Loucy (cell line): Measurements from ENCODE around the gene CIB4.

Experiments used
- H2AFZ ChIP-seq: fragments of 200-600 bp; sonication (generic); 2 replicates; pipeline ENCODE4 v1.6.0; 2016; ENCODE audit warnings: antibody characterized with exemption, mild to moderate bottlenecking, low read length, moderate library complexity
- H3F3A ChIP-seq: fragments of 200-600 bp; 2 replicates; pipeline ENCODE4 v1.6.0; 2016; ENCODE audit warnings: antibody characterized with exemption, low read depth, mild to moderate bottlenecking
- H3K27me3 ChIP-seq: fragments of 200-600 bp; sonication (generic); 2 replicates; pipeline ENCODE4 v1.6.1; 2014; ENCODE audit warnings: low read length, mild to moderate bottlenecking; ENCODE audit not compliant: insufficient read depth, poor library complexity, severe bottlenecking
- H3K36me3 ChIP-seq: fragments of 200-600 bp; sonication (generic); 2 replicates; pipeline ENCODE4 v1.6.1; 2016; ENCODE audit warnings: low read length; ENCODE audit not compliant: insufficient read depth
- H3K4me1 ChIP-seq: fragments of 200-600 bp; sonication (generic); 2 replicates; pipeline ENCODE4 v1.5.1; 2014; ENCODE audit warnings: low read length, mild to moderate bottlenecking; ENCODE audit not compliant: insufficient read depth, poor library complexity, severe bottlenecking
- H3K4me2 ChIP-seq: fragments of 200-600 bp; sonication (generic); 2 replicates; pipeline ENCODE4 v1.6.0; 2014; ENCODE audit warnings: antibody characterized with exemption, low read length, low read depth, mild to moderate bottlenecking; ENCODE audit not compliant: poor library complexity, severe bottlenecking
- H3K4me3 ChIP-seq: fragments of 200-600 bp; sonication (generic); 2 replicates; pipeline ENCODE4 v1.5.1; 2014; ENCODE audit warnings: low read length, mild to moderate bottlenecking, mixed read lengths; ENCODE audit not compliant: poor library complexity, severe bottlenecking
- H3K79me2 ChIP-seq: fragments of 200-600 bp; sonication (generic); 2 replicates; pipeline ENCODE4 v1.6.1; 2014; ENCODE audit warnings: low read length; ENCODE audit not compliant: insufficient read depth
- H3K9ac ChIP-seq: fragments of 200-600 bp; sonication (generic); 2 replicates; pipeline ENCODE4 v1.6.0; 2014; ENCODE audit warnings: mild to moderate bottlenecking, low read depth, low read length, moderate library complexity; ENCODE audit not compliant: poor library complexity, severe bottlenecking
- H3K9me2 ChIP-seq: fragments of 200-600 bp; sonication (generic); replicated peaks from 2 replicates; pipeline ENCODE4 v1.6.1; 2016; ENCODE audit warnings: low read depth, low read length, mixed read lengths
- H3K9me3 ChIP-seq: fragments of 200-600 bp; sonication (generic); 2 replicates; pipeline ENCODE4 v1.6.1; 2014; ENCODE audit warnings: mild to moderate bottlenecking, antibody characterized with exemption, low read length, low read depth; ENCODE audit not compliant: insufficient read depth
- H4K20me1 ChIP-seq: fragments of 200-600 bp; sonication (generic); 2 replicates; pipeline ENCODE4 v1.6.0; 2014; ENCODE audit warnings: antibody characterized with exemption, low read length, mild to moderate bottlenecking; ENCODE audit not compliant: insufficient read depth, poor library complexity, severe bottlenecking
- CTCF ChIP-seq: fragments of 200-600 bp; sonication (generic); conservative IDR thresholded peaks from 2 replicates; pipeline ENCODE4 v1.5.1; 2014; ENCODE audit warnings: mild to moderate bottlenecking, antibody characterized with exemption, low read length
- EZH2phosphoT487 ChIP-seq: fragments of 200-600 bp; IDR thresholded peaks from 2 replicates; pipeline ENCODE4 v1.6.1; 2018; ENCODE audit warnings: antibody characterized with exemption, mild to moderate bottlenecking, moderate library complexity, borderline replicate concordance

CIB4 gene

GRCh38 chr2:26598996-26599373, 42.2 kb downstream of the CIB4 start:
- no peak overlapping the region for H3K4me3 ChIP-seq

GRCh38 chr2:26598336-26598995, 42.7 kb downstream of the CIB4 start:
- Histone ChIP-seq H3K9ac (no peak overlapping the region), H3K9me2 (no peaks in the 10 kb centered on the region), H3K36me3 (no peaks in the 10 kb centered on the region), H3K4me3 (no peak overlapping the region), H2AFZ (peak overlapping the region; percentile 77), H3K9me3 (no peaks in the 10 kb centered on the region), H3K27me3 (no peaks in the 10 kb centered on the region), H3K4me1 (peaks cover 18% of the 10 kb centered on the region), H3K79me2 (no peaks in the 10 kb centered on the region), H4K20me1 (no peaks in the 10 kb centered on the region), H3F3A (no peaks in the 10 kb centered on the region), H3K4me2 (peak overlapping the region; percentile 33)
- TF ChIP-seq EZH2phosphoT487 = no peak
- TF ChIP-seq CTCF = no peak

More at GRCh38 chr2:26598996-26599373, 42.2 kb downstream of the CIB4 start:
- H3F3A ChIP-seq = no peaks in the 10 kb centered on the region
- no peaks in the 10 kb centered on the region for H3K9me3 ChIP-seq
- no peak overlapping the region for H3K9ac ChIP-seq
- no peaks in the 10 kb centered on the region for H3K9me2 ChIP-seq
- peaks cover 18% of the 10 kb centered on the region for H3K4me1 ChIP-seq
- peak overlapping the region; percentile 33 for H3K4me2 ChIP-seq
- TF ChIP-seq CTCF (no peak), EZH2phosphoT487 (no peak)
- no peaks in the 10 kb centered on the region for H3K27me3 ChIP-seq
- no peaks in the 10 kb centered on the region for H3K36me3 ChIP-seq
- no peaks in the 10 kb centered on the region for H4K20me1 ChIP-seq
- H2AFZ ChIP-seq = peak overlapping the region; percentile 77
- no peaks in the 10 kb centered on the region for H3K79me2 ChIP-seq

GRCh38 chr2:26597197-26597596, 44.0 kb downstream of the CIB4 start:
- H3F3A ChIP-seq = no peaks in the 10 kb centered on the region
- H2AFZ ChIP-seq = no peak overlapping the region
- H3K27me3 ChIP-seq = no peaks in the 10 kb centered on the region

More at GRCh38 chr2:26597197-26597596, 44.0 kb downstream of the CIB4 start:
- H3K79me2 ChIP-seq = no peaks in the 10 kb centered on the region
- H3K4me2 ChIP-seq = no peak overlapping the region
- no peak overlapping the region for H3K9ac ChIP-seq
- H3K4me1 ChIP-seq = peaks cover 18% of the 10 kb centered on the region
- no peaks in the 10 kb centered on the region for H4K20me1 ChIP-seq
- H3K9me2 ChIP-seq = no peaks in the 10 kb centered on the region
- no peak overlapping the region for H3K4me3 ChIP-seq
- H3K9me3 ChIP-seq = no peaks in the 10 kb centered on the region
- H3K36me3 ChIP-seq = no peaks in the 10 kb centered on the region
- no peak for TF ChIP-seq CTCF
- no peak for TF ChIP-seq EZH2phosphoT487
